Body of pancreas (tissue), 4 donors: Measurements from ENCODE around the gene SMPD2.

Source experiments
- CTCF ChIP-seq, 7 experiments: fragments of 450-650 bp in 4 of 7; fragments of 200-600 bp in 3 of 7; sonication (generic) in 3 of 7; IDR thresholded peaks; one replicate each; pipeline ENCODE4 v1.5.1; 2016 to 2019; ENCODE audit warnings: antibody characterized with exemption in 7 of 7
- POLR2A ChIP-seq, 3 donors: fragments of 450-650 bp; IDR thresholded peaks; one replicate each; pipeline ENCODE4 v1.6.1; 2016; ENCODE audit warnings: antibody characterized with exemption in 3 of 3, mild to moderate bottlenecking in 2 of 3

DNA sequence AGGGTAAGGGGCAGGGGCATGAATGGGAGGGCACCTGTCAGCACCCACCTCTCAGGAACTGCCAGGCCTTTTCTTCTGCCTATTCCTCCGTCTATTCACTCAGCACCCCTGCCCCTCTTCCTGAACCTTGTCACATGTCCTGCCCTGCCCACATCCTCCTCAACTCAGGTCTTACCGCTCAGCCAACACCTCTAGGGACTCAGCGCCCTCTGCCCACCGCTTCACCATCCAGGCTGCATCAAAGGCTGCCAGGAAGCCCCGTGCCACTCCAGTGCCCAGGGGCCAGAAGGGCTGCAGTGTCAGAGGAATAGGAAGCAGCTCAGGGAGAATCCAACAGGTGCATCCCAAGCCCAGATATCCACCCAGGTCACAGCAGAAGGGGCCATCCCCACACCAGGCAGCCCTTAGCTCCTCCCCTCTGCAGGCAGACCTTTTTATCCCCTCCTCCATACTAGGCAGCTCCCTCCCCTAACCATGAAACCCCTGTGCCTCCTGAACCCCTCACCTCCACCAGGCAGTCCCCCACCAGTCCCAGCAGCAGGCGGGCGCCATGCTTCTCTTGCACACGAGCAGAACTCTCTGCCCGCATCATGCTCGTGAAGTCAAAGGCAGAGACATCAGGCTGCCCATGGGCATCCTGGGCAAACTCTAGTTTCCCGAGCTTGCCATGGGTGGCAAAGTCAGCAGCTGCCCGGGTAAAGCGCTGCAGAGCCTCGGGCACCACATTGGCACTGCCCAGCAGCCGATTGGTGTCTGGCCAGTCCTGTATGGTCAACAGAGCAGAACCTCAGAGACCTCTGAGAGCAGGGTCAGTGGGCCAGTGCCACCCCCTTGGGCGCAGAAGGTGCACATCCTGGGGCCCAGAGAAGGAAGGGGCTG is 9.5 kb downstream of the SMPD2 start:
- no peak for TF ChIP-seq POLR2A (IDR thresholded peaks at IDR 0.05)
- TF ChIP-seq CTCF (IDR thresholded peaks at IDR 0.05): no peak
